Keratinocyte (primary cell): ENCODE results near the gene SLC27A3. TPM values are rescaled to one million over a fixed set of nuclear protein-coding genes. Genes with fewer than 3 reads are reported as not detected.

Experiments used
- DNase-seq: peaks from one replicate; pipeline ENCODE4 v3.0.0-alpha.2; 2011; ENCODE audit warnings: low read depth, missing footprints, low spot score
- FAIRE-seq: peaks from 2 replicates; lab custom pipeline; 2011; peaks lifted over from hg19 to GRCh38; lab: Jason Lieb, UNC
- H2AFZ ChIP-seq: 2 replicates; pipeline ENCODE4 v1.6.0; 2012; ENCODE audit warnings: low read length, control low read depth, inconsistent platforms; ENCODE audit not compliant: control insufficient read depth
- H3K27ac ChIP-seq: 2 replicates; pipeline ENCODE4 v1.5.1; 2011; ENCODE audit warnings: low read length; ENCODE audit not compliant: control insufficient read depth, insufficient read depth
- H3K27me3 ChIP-seq: 3 replicates; pipeline ENCODE4 v1.6.0; 2011; ENCODE audit warnings: low read length; ENCODE audit not compliant: control insufficient read depth, insufficient read depth; ENCODE audit errors: extremely low read depth
- H3K36me3 ChIP-seq, 2 experiments: 2 replicates in 1 of 2; 3 replicates in 1 of 2; pipeline ENCODE4 v1.5.1; 2011; ENCODE audit warnings: low read length in 2 of 2, mild to moderate bottlenecking in 1 of 2; ENCODE audit not compliant: control insufficient read depth in 2 of 2, insufficient read depth in 2 of 2; ENCODE audit errors: extremely low read depth in 1 of 2
- H3K4me1 ChIP-seq: 3 replicates; pipeline ENCODE4 v1.5.1; 2011; ENCODE audit warnings: low read length; ENCODE audit not compliant: control insufficient read depth, insufficient read depth; ENCODE audit errors: extremely low read depth
- H3K4me2 ChIP-seq: 3 replicates; pipeline ENCODE4 v1.6.0; 2011; ENCODE audit warnings: low read depth, low read length; ENCODE audit not compliant: control insufficient read depth, insufficient read depth; ENCODE audit errors: extremely low read depth
- H3K4me3 ChIP-seq, 3 experiments: fragments of 200-600 bp in 1 of 3; sonication (generic) in 1 of 3; 2 replicates in 2 of 3; 3 replicates in 1 of 3; pipeline ENCODE4 v1.5.1; 2011 to 2016; ENCODE audit warnings: low read length in 3 of 3, mild to moderate bottlenecking in 3 of 3, control low read depth in 2 of 3, inconsistent platforms in 1 of 3, low read depth in 1 of 3, mixed read lengths in 1 of 3, mixed run types in 1 of 3, moderate library complexity in 1 of 3; ENCODE audit not compliant: control insufficient read depth in 2 of 3, insufficient read depth in 2 of 3; ENCODE audit errors: extremely low read depth in 1 of 3
- H3K79me2 ChIP-seq: 2 replicates; pipeline ENCODE4 v1.6.0; 2012; ENCODE audit warnings: low read length; ENCODE audit not compliant: control insufficient read depth, insufficient read depth
- H3K9ac ChIP-seq: 3 replicates; pipeline ENCODE4 v1.6.0; 2011; ENCODE audit warnings: low read length; ENCODE audit not compliant: control insufficient read depth, insufficient read depth; ENCODE audit errors: extremely low read depth
- H3K9me1 ChIP-seq: 3 replicates; pipeline ENCODE4 v1.6.0; 2011; ENCODE audit warnings: low read length; ENCODE audit not compliant: control insufficient read depth, insufficient read depth; ENCODE audit errors: extremely low read depth
- H3K9me3 ChIP-seq: 2 replicates; pipeline ENCODE4 v1.5.1; 2012; ENCODE audit warnings: low read depth, low read length; ENCODE audit not compliant: control insufficient read depth
- H4K20me1 ChIP-seq: 3 replicates; pipeline ENCODE4 v1.6.0; 2011; ENCODE audit warnings: low read length; ENCODE audit not compliant: control insufficient read depth, insufficient read depth; ENCODE audit errors: extremely low read depth
- CTCF ChIP-seq, 3 experiments: IDR thresholded peaks in 1 of 3; conservative IDR thresholded peaks in 1 of 3; optimal IDR thresholded peaks in 1 of 3; 2 replicates in 2 of 3; 3 replicates in 1 of 3; pipeline versions ENCODE3 to v1.5.1; 2011; ENCODE audit warnings: low read length in 3 of 3, mild to moderate bottlenecking in 3 of 3, moderate library complexity in 2 of 3, control low read depth in 1 of 3, inconsistent platforms in 1 of 3; ENCODE audit not compliant: insufficient read depth in 2 of 3; ENCODE audit errors: extremely low read depth in 1 of 3
- EZH2 ChIP-seq: IDR thresholded peaks from one replicate; pipeline ENCODE4 v1.6.1; 2012; ENCODE audit warnings: inconsistent platforms, mild to moderate bottlenecking, low read length, moderate library complexity
- dilution Hi-C: fragments of 300-500 bp; cut with MboI; formaldehyde crosslinking; loops from one replicate; pipeline ENCODE4 v1.7.0; 2020; ENCODE audit warnings: low sequenced_read_pairs; ENCODE audit not compliant: extremely low pct_ligation_motif_present
- polyA plus RNA-seq, 5 experiments: library from polyadenylated mRNA; depleted of rRNA in 3 of 5; stranded (reverse) in 3 of 5; stranded (forward) in 1 of 5; unstranded in 1 of 5; fragments of >200 nt; gene quantifications; 1 replicate in 1 of 5; 2 replicates in 3 of 5; 3 replicates in 1 of 5; pipeline versions ENCODE4 v1.2.1 to v1.2.3, GENCODE V29; 2011 to 2012; ENCODE audit warnings: missing spikeins in 2 of 5, low read depth in 1 of 5, low replicate concordance in 1 of 5

The SLC27A3 gene
- polyA plus RNA-seq, 1 donor (not counting 4 experiments of a cell fraction or from before 2014, with no cell fraction given) = 7.4 TPM

- peaks cover 32 to 42% of the 10 kb centered on the region in 2 experiments for H3K36me3 ChIP-seq
- no peak overlapping the region for H3K9ac ChIP-seq
Observed at GRCh38 chr1:153754266-153754665, 20.9 kb upstream of the SLC27A3 start.

GRCh38 chr1:153760440-153760839, 14.8 kb upstream of the SLC27A3 start:
- TF ChIP-seq EZH2 = no peak
- no peak for DNase-seq
- peaks cover 36 to 47% of the 10 kb centered on the region in 2 experiments for H3K36me3 ChIP-seq

More at GRCh38 chr1:153754266-153754665, 20.9 kb upstream of the SLC27A3 start:
- no peak for FAIRE-seq
- no peak for DNase-seq
- Histone ChIP-seq H3K4me1 (no peaks in the 10 kb centered on the region), H3K9me1 (no peaks in the 10 kb centered on the region), H3K79me2 (no peaks in the 10 kb centered on the region), H3K9me3 (no peaks in the 10 kb centered on the region), H3K27me3 (no peaks in the 10 kb centered on the region), H2AFZ (no peak overlapping the region), H3K4me2 (no peak overlapping the region), H3K4me3 (no peak overlapping the region), H3K27ac (no peak overlapping the region), H4K20me1 (no peaks in the 10 kb centered on the region)
- dilution Hi-C loops = no loop called here
- TF ChIP-seq CTCF (optimal IDR thresholded peaks at IDR 0.05 in 1 of 3, IDR thresholded peaks at IDR 0.05 in 1 of 3, conservative IDR thresholded peaks at IDR 0.05 in 1 of 3; ENCODE audit: extremely low read depth in 1 of 3, insufficient read depth in 2 of 3, low read length in 3 of 3) = no peak
- no peak for TF ChIP-seq EZH2

More at GRCh38 chr1:153760440-153760839, 14.8 kb upstream of the SLC27A3 start:
- no peaks in the 10 kb centered on the region for H3K27me3 ChIP-seq
- H3K4me2 ChIP-seq = no peak overlapping the region
- H3K9ac ChIP-seq = no peak overlapping the region
- dilution Hi-C loops = no loop called here
- no peaks in the 10 kb centered on the region for H4K20me1 ChIP-seq
- H3K79me2 ChIP-seq = no peaks in the 10 kb centered on the region
- H3K9me3 ChIP-seq = no peaks in the 10 kb centered on the region
- H3K4me3 ChIP-seq = no peak overlapping the region
- H3K27ac ChIP-seq = no peak overlapping the region
- H3K4me1 ChIP-seq = no peaks in the 10 kb centered on the region
- H2AFZ ChIP-seq = no peak overlapping the region
- no peak for FAIRE-seq
- H3K9me1 ChIP-seq = no peaks in the 10 kb centered on the region
